ENCODE results near the gene HNF4A. TPM values are rescaled to one million over a fixed set of nuclear protein-coding genes. Genes with fewer than 3 reads are reported as not detected.
"Not testable (repeated sequence)": the region's sequence is repeated elsewhere in the genome, so short reads cannot be mapped to it uniquely, and the experiment has no call there.

Gene HNF4A
- total RNA-seq, 1 donor from 2014 or later: 0.18 TPM

DNA sequence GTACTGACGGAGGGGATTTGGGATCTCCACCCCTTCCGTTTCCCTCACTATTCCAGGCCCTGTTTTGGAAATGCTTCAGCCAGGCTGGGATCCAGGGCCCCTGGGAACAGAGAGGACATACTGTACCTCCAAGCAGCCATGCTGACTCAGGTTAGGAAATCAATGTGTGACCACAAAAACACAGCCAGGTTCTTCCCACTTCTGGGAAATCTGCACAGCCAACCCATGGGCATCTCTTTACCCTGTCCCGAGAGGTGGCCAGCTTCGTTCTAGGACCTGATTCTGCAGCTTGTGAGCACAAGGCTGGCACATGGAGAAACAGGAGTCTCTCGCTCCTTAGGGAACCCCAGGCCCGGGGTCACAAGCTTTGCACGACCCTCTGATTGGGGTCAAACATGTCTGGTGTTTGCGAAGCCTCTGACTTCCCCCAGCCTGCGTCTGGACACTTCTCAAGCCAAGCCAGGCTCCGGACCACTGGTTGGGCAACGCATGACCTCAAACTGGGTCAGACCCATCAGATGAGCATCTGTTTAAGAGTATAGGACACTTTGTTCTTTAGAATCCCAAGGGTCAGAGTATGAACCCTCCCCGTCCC, 111.9 kb downstream of the HNF4A start:
- Histone ChIP-seq H3K4me1 (no peaks in the 10 kb centered on the region), H3K4me3 (no peak overlapping the region), H3K27ac (no peak overlapping the region), H3K27me3 (ENCODE audit: low read depth) (no peaks in the 10 kb centered on the region), H3K36me3 (no peaks in the 10 kb centered on the region), H3K9me3 (no peaks in the 10 kb centered on the region)
- DNase-seq (no peak), ATAC-seq (peak in 1 of 2 donors; percentile 27)
- TF ChIP-seq, protein P1, sequence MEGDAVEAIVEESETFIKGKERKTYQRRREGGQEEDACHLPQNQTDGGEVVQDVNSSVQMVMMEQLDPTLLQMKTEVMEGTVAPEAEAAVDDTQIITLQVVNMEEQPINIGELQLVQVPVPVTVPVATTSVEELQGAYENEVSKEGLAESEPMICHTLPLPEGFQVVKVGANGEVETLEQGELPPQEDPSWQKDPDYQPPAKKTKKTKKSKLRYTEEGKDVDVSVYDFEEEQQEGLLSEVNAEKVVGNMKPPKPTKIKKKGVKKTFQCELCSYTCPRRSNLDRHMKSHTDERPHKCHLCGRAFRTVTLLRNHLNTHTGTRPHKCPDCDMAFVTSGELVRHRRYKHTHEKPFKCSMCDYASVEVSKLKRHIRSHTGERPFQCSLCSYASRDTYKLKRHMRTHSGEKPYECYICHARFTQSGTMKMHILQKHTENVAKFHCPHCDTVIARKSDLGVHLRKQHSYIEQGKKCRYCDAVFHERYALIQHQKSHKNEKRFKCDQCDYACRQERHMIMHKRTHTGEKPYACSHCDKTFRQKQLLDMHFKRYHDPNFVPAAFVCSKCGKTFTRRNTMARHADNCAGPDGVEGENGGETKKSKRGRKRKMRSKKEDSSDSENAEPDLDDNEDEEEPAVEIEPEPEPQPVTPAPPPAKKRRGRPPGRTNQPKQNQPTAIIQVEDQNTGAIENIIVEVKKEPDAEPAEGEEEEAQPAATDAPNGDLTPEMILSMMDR (IDR thresholded peaks at IDR 0.05): no peak
- intact Hi-C loops (cut with DNase I): no loop called here

GRCh38 chr20:44468044-44468782, 112.7 kb downstream of the HNF4A start:
- TF ChIP-seq, protein P1 (IDR thresholded peaks at IDR 0.05): no peak
- no peak for DNase-seq
- H3K36me3 ChIP-seq: no peaks in the 10 kb centered on the region
- no peaks in the 10 kb centered on the region for H3K27me3 ChIP-seq (ENCODE audit: low read depth)
- intact Hi-C loops (cut with DNase I): no loop called here
- no peak overlapping the region for H3K4me3 ChIP-seq
- ATAC-seq: no peak
- no peak overlapping the region for H3K27ac ChIP-seq
- H3K4me1 ChIP-seq: no peaks in the 10 kb centered on the region
- H3K9me3 ChIP-seq: no peaks in the 10 kb centered on the region

DNA sequence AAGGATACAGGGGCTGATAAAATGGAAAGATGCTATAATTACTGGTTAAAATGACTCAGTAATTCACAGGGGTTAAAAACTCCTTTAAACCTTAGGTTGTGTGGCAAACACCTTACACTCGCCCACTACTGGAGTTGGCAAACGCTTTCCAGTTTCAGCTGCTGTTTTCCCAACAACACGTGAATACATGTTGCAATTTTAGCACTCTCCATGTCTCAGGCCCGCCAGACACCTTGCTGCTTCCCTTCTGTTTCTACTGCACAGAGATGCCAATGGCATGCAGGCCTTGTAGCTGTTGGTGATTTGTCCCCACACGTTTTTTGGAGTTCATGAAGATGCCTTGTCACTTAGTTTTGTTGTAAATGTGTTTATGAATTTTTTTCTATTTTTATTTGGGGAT, 114.8 kb downstream of the HNF4A start:
- no peaks in the 10 kb centered on the region for H3K36me3 ChIP-seq
- peaks cover 4% of the 10 kb centered on the region for H3K4me1 ChIP-seq
- DNase-seq (no peak), ATAC-seq (no peak)
- no peak overlapping the region for H3K4me3 ChIP-seq
- no peaks in the 10 kb centered on the region for H3K9me3 ChIP-seq
- TF ChIP-seq, protein P1 (IDR thresholded peaks at IDR 0.05): no peak
- no peak overlapping the region for H3K27ac ChIP-seq
- no peaks in the 10 kb centered on the region for H3K27me3 ChIP-seq (ENCODE audit: low read depth)
- intact Hi-C loops (cut with DNase I): no loop called here

DNA sequence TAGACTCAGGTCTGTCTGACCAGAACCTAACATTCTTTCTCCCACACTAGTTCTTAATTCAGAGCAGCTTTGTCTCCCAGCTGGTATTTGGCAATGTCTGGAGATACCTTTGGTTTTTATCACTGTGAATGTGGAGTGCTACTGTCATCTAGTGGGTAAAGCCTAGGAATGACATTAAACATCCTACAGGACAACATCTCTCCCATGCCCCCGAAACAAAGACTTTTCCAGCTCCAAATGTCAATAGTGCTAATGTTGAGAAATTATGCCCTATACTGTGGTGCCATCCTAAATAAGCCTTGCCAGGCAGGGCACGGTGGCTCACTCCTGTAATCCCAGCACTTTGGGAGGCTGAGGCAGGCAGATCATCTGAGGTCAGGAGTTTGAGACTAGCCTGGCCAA, 116.0 kb downstream of the HNF4A start:
- Histone ChIP-seq H3K27me3 (ENCODE audit: low read depth) (no peaks in the 10 kb centered on the region), H3K36me3 (no peaks in the 10 kb centered on the region), H3K4me1 (peaks cover 12% of the 10 kb centered on the region), H3K27ac (no peak overlapping the region), H3K4me3 (no peak overlapping the region), H3K9me3 (no peaks in the 10 kb centered on the region)
- intact Hi-C loops (cut with DNase I): no loop called here
- no peak for DNase-seq
- no peak for ATAC-seq
- TF ChIP-seq, protein P1 (IDR thresholded peaks at IDR 0.05): peak; percentile 18

- H3K9me3 ChIP-seq; ATAC-seq; H3K36me3 ChIP-seq; H3K4me3 ChIP-seq; H3K27ac ChIP-seq; DNase-seq; H3K27me3 ChIP-seq (ENCODE audit: low read depth); intact Hi-C loops (cut with DNase I): not testable (repeated sequence)
- peaks cover 17% of the 10 kb centered on the region for H3K4me1 ChIP-seq
Observed at GRCh38 chr20:44472283-44472682, 116.8 kb downstream of the HNF4A start.

DNA sequence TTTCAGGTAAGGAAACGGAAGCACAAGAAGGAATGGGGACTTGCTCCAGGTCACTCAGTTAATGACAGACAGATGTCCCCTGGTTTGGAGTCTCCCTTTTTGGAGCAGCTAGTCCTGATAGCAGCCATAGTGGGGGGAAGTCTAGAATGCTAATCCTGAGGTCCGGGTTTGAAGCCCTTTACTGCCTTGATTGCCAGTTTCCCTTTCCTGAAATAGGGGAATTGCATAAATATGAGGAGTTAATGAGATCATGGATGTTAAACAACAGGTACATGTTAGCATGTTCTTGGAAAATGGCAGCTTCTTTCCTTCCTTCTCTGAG, 119.8 kb downstream of the HNF4A start:
- Histone ChIP-seq H3K4me1 (peaks cover 17% of the 10 kb centered on the region), H3K4me3 (peak overlapping the region; percentile 78), H3K36me3 (peaks cover 7% of the 10 kb centered on the region), H3K9me3 (no peaks in the 10 kb centered on the region), H3K27ac (peak overlapping the region; percentile 92), H3K27me3 (ENCODE audit: low read depth) (no peaks in the 10 kb centered on the region)
- DNase-seq (no peak), ATAC-seq (peak in 1 of 2 donors; percentile 3)
- intact Hi-C loops (cut with DNase I): no loop called here
- TF ChIP-seq, protein P1 (IDR thresholded peaks at IDR 0.05): no peak
